Esophagus (tissue), 2 donors: ENCODE results near the gene ZKSCAN3. TPM values are rescaled to one million over a fixed set of nuclear protein-coding genes. Genes with fewer than 3 reads are reported as not detected.
"Not testable (repeated sequence)": the region's sequence is repeated elsewhere in the genome, so short reads cannot be mapped to it uniquely, and the experiment has no call there.

ENCODE experiments used
- H3K27ac ChIP-seq, 2 donors: one replicate each; pipeline ENCODE4 v1.5.1; 2013; ENCODE audit warnings: low read depth in 2 of 2, mild to moderate bottlenecking in 2 of 2, inconsistent platforms in 1 of 2, low read length in 1 of 2, moderate library complexity in 1 of 2
- H3K27me3 ChIP-seq, 2 donors: one replicate each; pipeline ENCODE4 v1.6.1; 2013; ENCODE audit warnings: low read length in 2 of 2, control low read depth in 1 of 2, mild to moderate bottlenecking in 1 of 2; ENCODE audit not compliant: insufficient read depth in 2 of 2, control insufficient read depth in 1 of 2
- H3K36me3 ChIP-seq, 2 donors: one replicate each; pipeline ENCODE4 v1.6.1; 2013; ENCODE audit warnings: low read length in 1 of 2; ENCODE audit not compliant: control insufficient read depth in 2 of 2, insufficient read depth in 2 of 2
- H3K4me1 ChIP-seq, 2 donors: one replicate each; pipeline ENCODE4 v1.6.1; 2013; ENCODE audit warnings: low read length in 1 of 2; ENCODE audit not compliant: control insufficient read depth in 2 of 2, insufficient read depth in 2 of 2
- H3K4me3 ChIP-seq, 2 donors: one replicate each; pipeline ENCODE4 v1.5.1; 2013; ENCODE audit warnings: low read length in 2 of 2, mild to moderate bottlenecking in 2 of 2, low read depth in 1 of 2, moderate library complexity in 1 of 2
- H3K9me3 ChIP-seq, 2 donors: one replicate each; pipeline ENCODE4 v1.6.1; 2013; ENCODE audit warnings: mild to moderate bottlenecking in 2 of 2, low read depth in 1 of 2, low read length in 1 of 2, moderate library complexity in 1 of 2; ENCODE audit not compliant: control insufficient read depth in 2 of 2, insufficient read depth in 1 of 2
- WGBS, 2 donors: extraction: QIAGEN DNeasy Blood & Tissue Kit; methylation state at CpG; one replicate each; pipeline ENCODE4 v1.1.7; 2013; 5-methylcytosine and 5-hydroxymethylcytosine counted together
- polyA plus RNA-seq, 2 donors: library from polyadenylated mRNA; stranded (reverse); fragments of 200-250 nt; gene quantifications; one replicate each; pipeline ENCODE4 v1.2.3, GENCODE V29; 2013
- donor health status: healthy with polysubstance abuse.
- donor health status: Bipolar disorder and iron deficiency.

Gene ZKSCAN3
- polyA plus RNA-seq, 2 donors = 0.84 to 1.3 TPM

GRCh38 chr6:28354688-28355554 lies 5.2 kb downstream of the ZKSCAN3 start:
- H3K4me1 ChIP-seq = peaks cover 5 to 17% of the 10 kb centered on the region in 2 donors
- no peaks in the 10 kb centered on the region for H3K27me3 ChIP-seq
- H3K27ac ChIP-seq = peak overlapping the region; percentile 83 to 93
- H3K36me3 ChIP-seq = peaks cover 0 to 2% of the 10 kb centered on the region in 2 donors
- H3K4me3 ChIP-seq = no peak overlapping the region
- 84 to 85% methylated on average over 10 of the region's 10 CpGs for WGBS, 2 donors
- no peaks in the 10 kb centered on the region for H3K9me3 ChIP-seq

DNA sequence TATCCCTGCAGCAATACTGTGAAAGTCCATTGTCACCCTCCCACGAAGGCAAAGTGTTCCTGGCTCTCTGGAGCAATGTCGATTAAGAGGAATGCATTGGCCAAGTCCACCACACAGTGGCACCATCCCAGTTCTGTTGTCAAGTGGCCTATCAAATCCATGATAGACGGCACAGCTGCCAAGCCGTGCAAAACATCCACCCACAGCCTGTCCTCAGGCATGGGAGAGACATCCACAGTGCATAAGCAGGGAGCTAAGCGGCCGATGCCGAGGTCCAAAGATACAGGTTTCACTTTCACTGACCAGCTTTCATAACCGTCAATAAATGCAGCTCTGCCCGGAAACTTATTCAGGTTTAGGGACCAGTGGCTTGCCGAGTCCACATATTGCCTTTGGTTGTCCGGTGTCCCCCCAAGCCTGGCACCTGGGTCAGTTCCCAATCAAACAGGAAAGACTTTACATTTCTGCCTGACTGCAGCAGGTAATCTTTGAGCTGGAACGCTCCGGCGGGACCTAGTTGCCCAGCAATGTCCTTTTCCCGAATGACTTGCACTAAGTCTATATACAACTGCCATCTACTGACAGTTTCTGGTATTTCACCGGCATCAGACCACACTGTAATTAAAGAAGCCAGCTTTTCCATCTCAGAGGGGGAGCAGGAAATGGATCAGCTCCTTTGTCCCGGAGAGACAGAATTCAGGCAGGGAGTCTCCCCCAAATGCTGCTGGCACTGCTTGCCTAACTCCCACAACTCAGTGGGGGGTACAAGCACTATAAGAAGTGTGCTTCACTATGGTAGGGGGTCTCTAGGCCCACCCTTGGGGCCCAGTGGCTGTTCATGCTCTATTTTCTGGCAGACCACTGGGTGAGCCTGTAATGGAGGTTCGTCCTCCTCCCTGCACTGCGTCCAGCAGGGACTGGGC lies 6.3 kb downstream of the ZKSCAN3 start:
- H3K4me3 ChIP-seq = peak overlapping the region; percentile 56 to 78
- H3K27me3 ChIP-seq = no peaks in the 10 kb centered on the region
- 3 to 4% methylated on average over 19 of the region's 19 CpGs for WGBS, 2 donors
- peaks cover 0 to 2% of the 10 kb centered on the region in 2 donors for H3K36me3 ChIP-seq
- H3K27ac ChIP-seq = peak overlapping the region; percentile 83 to 93
- H3K9me3 ChIP-seq = no peaks in the 10 kb centered on the region
- H3K4me1 ChIP-seq = peaks cover 5 to 17% of the 10 kb centered on the region in 2 donors

DNA sequence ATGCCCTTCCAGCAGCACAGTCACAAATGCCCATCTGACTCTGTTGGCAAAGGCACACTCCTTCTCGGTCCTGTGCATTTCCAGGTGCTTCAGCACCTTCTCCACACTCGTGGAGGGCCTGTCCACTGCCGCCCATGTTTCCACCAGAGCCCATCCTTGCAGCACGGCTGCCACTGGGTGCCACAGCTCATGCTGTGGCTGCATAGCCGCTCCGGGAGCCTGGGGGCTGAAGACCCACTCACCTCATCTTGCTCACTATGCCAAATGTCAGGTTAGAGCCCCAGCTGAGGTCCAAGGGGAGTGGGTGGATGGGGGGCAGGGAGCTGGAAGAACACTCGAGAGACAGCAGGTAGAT lies 6.9 kb downstream of the ZKSCAN3 start:
- 71 to 73% methylated on average over 7 of the region's 7 CpGs for WGBS, 2 donors
- Histone ChIP-seq H3K36me3 (peaks cover 0 to 2% of the 10 kb centered on the region in 2 donors), H3K27ac (peak overlapping the region; percentile 44 to 83), H3K27me3 (no peaks in the 10 kb centered on the region), H3K4me1 (peaks cover 5 to 17% of the 10 kb centered on the region in 2 donors), H3K4me3 (no peak overlapping the region), H3K9me3 (no peaks in the 10 kb centered on the region)

- Histone ChIP-seq H3K4me3 (no peak overlapping the region), H3K36me3 (peaks cover 0 to 2% of the 10 kb centered on the region in 2 donors), H3K9me3 (no peaks in the 10 kb centered on the region), H3K27ac (no peak overlapping the region), H3K27me3 (no peaks in the 10 kb centered on the region), H3K4me1 (peaks cover 5 to 17% of the 10 kb centered on the region in 2 donors)
- 69 to 76% methylated on average over 6 of the region's 6 CpGs for WGBS, 2 donors
Measured at GRCh38 chr6:28357036-28357435, 7.3 kb downstream of the ZKSCAN3 start.

- H3K4me3 ChIP-seq, H3K27me3 ChIP-seq, H3K36me3 ChIP-seq, H3K27ac ChIP-seq, H3K9me3 ChIP-seq: not testable (repeated sequence)
- 95 to 98% methylated on average over 13 to 14 of the region's 16 CpGs for WGBS, 2 donors
- peaks cover 5 to 17% of the 10 kb centered on the region in 2 donors for H3K4me1 ChIP-seq
Measured at GRCh38 chr6:28359562-28359961, 9.8 kb downstream of the ZKSCAN3 start.

GRCh38 chr6:28360961-28361360 lies 11.2 kb downstream of the ZKSCAN3 start:
- H3K36me3 ChIP-seq = peaks cover 7 to 12% of the 10 kb centered on the region in 2 donors
- 92 to 96% methylated on average over 2 of the region's 2 CpGs for WGBS, 2 donors

DNA sequence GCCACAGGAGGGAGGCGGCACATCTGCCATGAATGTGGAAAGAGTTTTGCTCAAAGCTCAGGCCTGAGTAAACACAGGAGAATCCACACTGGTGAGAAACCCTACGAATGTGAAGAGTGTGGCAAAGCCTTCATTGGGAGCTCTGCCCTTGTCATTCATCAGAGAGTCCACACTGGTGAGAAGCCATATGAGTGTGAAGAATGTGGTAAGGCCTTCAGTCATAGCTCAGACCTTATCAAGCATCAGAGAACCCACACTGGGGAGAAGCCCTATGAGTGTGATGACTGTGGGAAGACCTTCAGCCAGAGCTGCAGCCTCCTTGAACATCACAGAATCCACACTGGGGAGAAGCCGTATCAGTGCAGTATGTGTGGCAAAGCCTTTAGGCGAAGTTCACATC lies 15.8 kb downstream of the ZKSCAN3 start:
- 94% methylated on average over 4 of the region's 4 CpGs for WGBS, 2 donors
- H3K4me3 ChIP-seq, H3K4me1 ChIP-seq, H3K27ac ChIP-seq, H3K27me3 ChIP-seq, H3K9me3 ChIP-seq, H3K36me3 ChIP-seq: not testable (repeated sequence)

More at GRCh38 chr6:28360961-28361360, 11.2 kb downstream of the ZKSCAN3 start:
- H3K27me3 ChIP-seq = no peaks in the 10 kb centered on the region
- H3K4me3 ChIP-seq = no peak overlapping the region
- H3K27ac ChIP-seq = no peak overlapping the region
- H3K4me1 ChIP-seq = peaks cover 5 to 7% of the 10 kb centered on the region in 2 donors
- H3K9me3 ChIP-seq = no peaks in the 10 kb centered on the region

DNA sequence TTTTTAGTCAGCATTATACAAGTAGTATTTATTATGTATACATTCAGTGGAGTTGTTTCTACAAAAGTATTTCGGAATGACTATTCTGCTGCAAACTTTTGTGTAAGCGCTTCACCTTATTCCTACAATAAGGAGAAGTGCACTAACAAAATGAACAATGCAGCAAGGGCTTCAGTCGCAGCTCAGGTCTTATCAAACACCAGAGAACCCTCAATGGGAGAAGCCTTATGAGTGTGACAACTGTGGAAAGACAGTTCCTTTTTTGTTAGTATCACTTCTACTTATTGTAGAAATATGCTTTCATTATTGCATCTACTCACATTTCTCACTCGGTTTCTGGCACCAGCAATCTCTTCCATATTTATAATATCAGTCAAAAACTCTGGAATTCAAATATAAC lies 18.8 kb downstream of the ZKSCAN3 start:
- Histone ChIP-seq H3K4me1 (no peaks in the 10 kb centered on the region), H3K27ac (no peak overlapping the region), H3K4me3 (no peak overlapping the region), H3K36me3 (peaks cover under 1 to 10% of the 10 kb centered on the region in 2 donors), H3K27me3 (no peaks in the 10 kb centered on the region), H3K9me3 (no peaks in the 10 kb centered on the region)
- 89 to 90% methylated on average over 4 of the region's 4 CpGs for WGBS, 2 donors

DNA sequence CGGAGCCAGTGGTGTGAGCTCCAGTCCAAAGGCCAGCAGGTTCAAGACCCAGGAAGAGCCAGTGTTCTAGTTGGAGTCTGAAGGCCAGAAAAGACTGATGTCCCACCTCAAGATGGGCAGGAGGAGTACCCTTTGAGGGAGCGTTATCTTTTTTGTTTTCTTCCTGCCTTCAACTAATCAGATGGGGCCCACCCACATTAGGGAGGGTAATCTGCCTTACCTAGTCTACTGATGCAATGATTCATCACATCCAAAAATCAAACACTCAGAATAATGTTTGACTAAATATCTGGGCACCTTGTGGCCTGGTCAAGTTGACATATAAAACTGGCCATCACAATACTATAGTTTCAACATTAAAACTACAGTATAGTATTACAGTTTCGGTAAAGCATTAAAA lies 19.7 kb downstream of the ZKSCAN3 start:
- no peaks in the 10 kb centered on the region for H3K9me3 ChIP-seq
- H3K4me1 ChIP-seq = no peaks in the 10 kb centered on the region
- peaks cover 0 to 10% of the 10 kb centered on the region in 2 donors for H3K36me3 ChIP-seq
- H3K4me3 ChIP-seq = no peak overlapping the region
- no peak overlapping the region for H3K27ac ChIP-seq
- no peaks in the 10 kb centered on the region for H3K27me3 ChIP-seq
- WGBS, 2 donors = 94 to 99% methylated on average over 3 of the region's 3 CpGs
